CD4-positive, alpha-beta T cell treated with Interleukin-17A for 4 hours (primary cell): ENCODE results near the gene RASD2.

Experiments used
- DNase-seq: peaks from one replicate; pipeline ENCODE4 v3.0.0-alpha.2; 2020; ENCODE audit warnings: mixed read lengths

Gene RASD2

GRCh38 chr22:35561796-35562526 lies 21.3 kb downstream of the RASD2 start:
- no peak for DNase-seq

DNA sequence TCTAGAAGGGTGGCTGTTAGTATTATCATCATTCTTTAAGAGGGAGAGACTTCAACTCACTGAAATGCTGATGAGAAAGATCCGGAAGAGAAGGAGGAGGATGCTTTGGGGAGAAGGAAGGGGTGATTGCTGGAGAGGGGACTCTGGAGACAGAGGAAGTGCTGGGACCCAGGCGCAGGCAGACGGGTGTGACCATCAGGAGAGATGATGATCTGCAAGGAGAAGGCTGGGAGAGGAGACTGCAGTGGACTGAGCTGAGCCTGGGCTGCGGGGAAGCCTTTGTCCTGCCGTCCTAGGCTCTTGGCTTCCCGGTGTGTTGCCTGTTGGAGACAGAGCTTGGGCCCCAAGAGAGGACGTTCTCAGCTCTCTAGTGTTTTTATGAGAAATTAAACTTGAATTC lies 22.6 kb downstream of the RASD2 start:
- DNase-seq = no peak

DNA sequence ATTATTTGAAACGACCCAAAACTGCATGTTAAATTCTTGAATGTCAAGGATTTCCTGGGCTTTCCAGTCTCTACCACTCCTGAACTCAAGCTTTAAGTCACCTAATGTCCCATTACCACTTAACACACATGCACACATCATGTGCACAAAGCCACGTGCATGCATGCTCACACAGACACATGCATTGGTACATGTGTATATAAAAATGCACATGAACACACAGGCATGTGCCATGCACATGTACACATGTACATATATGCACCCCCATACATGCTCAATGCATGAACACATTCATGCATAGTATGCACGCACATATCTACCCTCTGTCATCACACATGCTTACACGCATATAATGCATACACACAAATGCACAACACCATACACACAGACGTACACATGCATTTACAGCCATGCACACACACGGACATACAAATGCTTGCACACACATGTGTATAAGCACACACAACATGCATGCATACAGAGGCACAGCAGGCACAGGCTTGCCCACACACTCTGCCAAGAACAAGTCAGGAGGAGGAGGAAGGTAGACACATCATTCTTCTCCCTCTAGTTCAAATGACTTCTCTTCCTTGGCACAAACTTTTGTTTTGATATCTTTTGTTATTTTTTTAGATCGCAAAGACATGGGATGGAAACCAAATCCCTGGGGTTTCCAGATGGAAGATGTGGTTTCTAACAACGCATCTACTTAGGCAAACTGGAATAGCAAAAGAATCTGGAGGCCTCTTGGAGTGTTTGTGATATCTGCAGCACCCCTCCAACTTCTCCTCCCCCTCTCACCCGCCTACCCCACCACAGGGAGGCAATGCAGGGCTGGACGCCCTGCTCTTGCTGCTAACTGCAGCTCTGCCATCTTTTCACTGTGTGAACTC lies 24.6 kb downstream of the RASD2 start:
- no peak for DNase-seq

- DNase-seq = no peak
Measured at GRCh38 chr22:35567351-35568141, 26.9 kb downstream of the RASD2 start.

- DNase-seq = no peak
Measured at GRCh38 chr22:35568751-35569739, 28.4 kb downstream of the RASD2 start.

DNA sequence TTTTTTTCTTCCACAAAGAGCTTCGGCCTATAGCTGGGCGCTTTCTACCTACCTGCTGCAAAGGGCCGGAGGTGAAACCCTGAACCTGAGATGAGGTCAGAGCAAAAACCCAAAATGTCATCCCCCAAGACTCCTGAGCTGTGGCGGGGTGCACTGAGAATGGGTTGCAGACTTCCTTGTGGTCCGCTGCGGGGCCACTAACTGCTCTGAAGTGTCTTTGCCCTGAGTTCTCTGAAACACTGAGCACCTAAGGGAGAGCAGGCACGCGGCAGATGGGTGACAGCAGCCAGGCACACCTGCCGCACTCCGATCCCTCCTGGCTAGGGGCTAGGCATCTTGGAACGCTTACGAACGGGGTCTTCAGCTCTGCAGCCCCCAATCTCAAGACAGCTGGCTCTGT lies 29.3 kb downstream of the RASD2 start:
- DNase-seq = no peak

- DNase-seq = no peak
Measured at GRCh38 chr22:35570686-35571194, 30.1 kb downstream of the RASD2 start.

- no peak for DNase-seq
Measured at GRCh38 chr22:35572556-35572955, 31.9 kb downstream of the RASD2 start.

DNA sequence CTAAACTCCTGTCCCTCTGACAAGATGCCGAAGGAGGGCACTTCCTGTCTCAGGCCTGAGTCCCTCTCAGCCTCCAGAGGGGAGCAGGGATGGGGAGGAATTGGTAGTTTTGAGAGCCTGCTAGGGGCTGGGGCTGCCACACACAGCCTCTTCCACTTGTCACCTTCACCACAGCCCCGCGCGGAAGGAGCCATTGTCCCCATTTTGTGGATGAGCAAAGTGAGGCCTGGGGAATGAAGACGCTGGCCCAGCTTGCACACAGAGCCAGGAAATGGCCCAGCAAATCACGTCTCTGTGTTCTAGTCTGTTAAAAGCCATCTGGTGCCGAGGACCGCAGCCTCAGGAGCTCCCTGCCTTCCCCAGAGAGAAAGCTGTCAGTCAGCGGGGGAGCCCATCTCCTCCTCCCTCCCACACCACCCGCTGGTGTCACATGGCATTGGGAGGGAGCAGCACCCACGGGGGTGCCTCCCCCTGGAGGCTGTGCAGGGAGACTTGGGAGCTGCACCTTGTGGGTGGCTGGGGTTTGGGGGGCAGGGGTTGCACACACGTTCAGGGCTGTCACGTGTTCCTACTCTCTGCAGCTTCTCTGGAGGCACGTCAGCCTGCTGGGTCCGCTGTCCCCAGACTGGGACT lies 34.6 kb downstream of the RASD2 start:
- DNase-seq = no peak

GRCh38 chr22:35576671-35577070 lies 36.0 kb downstream of the RASD2 start:
- no peak for DNase-seq

- DNase-seq = no peak
Measured at GRCh38 chr22:35577799-35578659, 37.4 kb downstream of the RASD2 start.

DNA sequence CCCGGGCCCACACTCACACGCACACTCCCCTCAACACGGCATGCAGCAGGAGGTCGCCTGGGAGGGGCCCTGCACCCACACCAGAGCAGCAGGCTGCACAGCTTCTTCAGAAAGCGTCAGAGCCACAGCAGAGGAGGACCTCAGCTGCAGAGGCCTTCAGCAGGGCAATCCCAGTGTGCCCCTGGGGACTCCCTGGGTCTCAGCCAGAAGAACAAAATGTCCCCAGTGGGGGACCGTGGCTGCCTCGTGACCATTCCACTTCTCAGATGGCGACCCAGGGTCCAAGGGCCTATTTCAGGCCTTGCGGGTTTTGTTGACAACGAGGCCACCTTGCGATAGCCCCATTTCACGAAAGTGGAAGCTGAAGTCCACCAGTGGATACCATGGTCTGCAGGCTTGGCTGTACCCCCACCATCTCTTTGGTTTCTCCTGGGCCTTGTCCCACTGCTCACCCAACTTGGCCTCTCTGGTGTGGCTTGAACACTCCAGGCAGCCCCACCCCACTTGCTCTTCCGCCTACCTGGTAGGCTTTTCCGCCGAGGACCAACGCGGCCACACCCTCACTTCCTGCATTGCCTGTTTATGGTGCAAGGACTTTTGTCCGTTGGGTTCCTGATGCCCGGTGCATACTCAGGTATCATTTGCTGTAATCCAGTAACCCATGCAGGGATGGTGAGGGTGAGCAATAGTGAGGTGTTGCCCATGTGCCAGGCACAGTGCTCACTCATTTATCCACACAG lies 38.4 kb downstream of the RASD2 start:
- DNase-seq = no peak

GRCh38 chr22:35580351-35581022 lies 39.9 kb downstream of the RASD2 start:
- DNase-seq = no peak

GRCh38 chr22:35581023-35581413 lies 40.4 kb downstream of the RASD2 start:
- DNase-seq = no peak

DNA sequence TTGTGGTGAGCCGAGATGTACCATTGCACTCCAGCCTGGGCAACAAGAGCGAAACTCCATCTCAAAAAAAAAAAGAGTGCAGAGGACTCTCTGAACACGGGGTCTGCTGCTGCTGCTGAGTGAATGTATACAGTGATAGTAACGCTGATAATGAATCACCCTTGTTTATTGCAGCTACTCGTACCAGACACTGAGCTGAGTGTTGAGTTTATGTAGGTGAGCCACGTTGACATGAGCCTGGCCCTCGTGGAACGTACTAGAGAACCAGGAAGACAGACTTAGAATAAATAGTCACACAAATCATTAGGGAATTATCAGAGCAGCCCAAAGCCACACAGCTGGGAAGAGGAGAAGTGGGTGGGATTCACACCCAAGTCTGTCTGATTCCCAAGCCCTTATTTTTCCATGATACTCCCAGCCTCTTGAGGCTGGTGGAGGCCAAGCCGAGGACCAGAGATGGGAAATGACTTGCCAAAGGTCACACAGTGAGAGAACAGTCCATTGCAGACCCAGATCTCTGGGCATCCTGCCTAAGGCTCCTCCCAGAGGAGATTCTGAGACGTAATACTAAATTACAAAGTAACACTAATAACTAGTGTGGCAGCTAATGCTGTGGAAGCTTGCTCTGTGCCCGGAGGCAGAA lies 41.7 kb downstream of the RASD2 start:
- DNase-seq = no peak

- peak; percentile 65 for DNase-seq
Measured at GRCh38 chr22:35582861-35583670, 42.4 kb downstream of the RASD2 start.

GRCh38 chr22:35586771-35587170 lies 46.1 kb downstream of the RASD2 start:
- DNase-seq = no peak

GRCh38 chr22:35587447-35587870 lies 46.8 kb downstream of the RASD2 start:
- DNase-seq = no peak
